ENCODE data around the gene ANKS1B.

- no peak for TF ChIP-seq CTCF (IDR thresholded peaks at IDR 0.05; ENCODE audit: low read depth, low read length, missing input control)
- TF ChIP-seq GABPA (IDR thresholded peaks at IDR 0.05 in 1 of 2, conservative IDR thresholded peaks at IDR 0.05 in 1 of 2) = no peak
- no peak for TF ChIP-seq EGR1 (IDR thresholded peaks at IDR 0.05; ENCODE audit: low read depth in 2 of 2)
- TF ChIP-seq JUND (IDR thresholded peaks at IDR 0.05) = no peak
- no peak for TF ChIP-seq RAD21 (IDR thresholded peaks at IDR 0.05)
- TF ChIP-seq REST (IDR thresholded peaks at IDR 0.05) = no peak
- TF ChIP-seq SP1 (IDR thresholded peaks at IDR 0.05) = no peak
- no peak for TF ChIP-seq ATF3 (IDR thresholded peaks at IDR 0.05)
- TF ChIP-seq TAF1 (conservative IDR thresholded peaks at IDR 0.05) = no peak
- TF ChIP-seq ZBTB33 (IDR thresholded peaks at IDR 0.05) = no peak
- TF ChIP-seq HNF4G (IDR thresholded peaks at IDR 0.05) = no peak
These were observed 985.2 kb downstream of the ANKS1B start for GRCh38 chr12:98999559-98999958.
